Erythroblast (primary cell): ENCODE results near the gene TRIM9.

ENCODE experiments used
- GATA1 ChIP-seq: IDR thresholded peaks from 2 replicates; pipeline ENCODE4 v1.6.1; 2011; ENCODE audit warnings: low read depth, mild to moderate bottlenecking, control low read depth, low read length, moderate library complexity
- POLR2A ChIP-seq: IDR thresholded peaks from 2 replicates; pipeline ENCODE4 v1.6.1; 2011; ENCODE audit warnings: mild to moderate bottlenecking, low read length

DNA sequence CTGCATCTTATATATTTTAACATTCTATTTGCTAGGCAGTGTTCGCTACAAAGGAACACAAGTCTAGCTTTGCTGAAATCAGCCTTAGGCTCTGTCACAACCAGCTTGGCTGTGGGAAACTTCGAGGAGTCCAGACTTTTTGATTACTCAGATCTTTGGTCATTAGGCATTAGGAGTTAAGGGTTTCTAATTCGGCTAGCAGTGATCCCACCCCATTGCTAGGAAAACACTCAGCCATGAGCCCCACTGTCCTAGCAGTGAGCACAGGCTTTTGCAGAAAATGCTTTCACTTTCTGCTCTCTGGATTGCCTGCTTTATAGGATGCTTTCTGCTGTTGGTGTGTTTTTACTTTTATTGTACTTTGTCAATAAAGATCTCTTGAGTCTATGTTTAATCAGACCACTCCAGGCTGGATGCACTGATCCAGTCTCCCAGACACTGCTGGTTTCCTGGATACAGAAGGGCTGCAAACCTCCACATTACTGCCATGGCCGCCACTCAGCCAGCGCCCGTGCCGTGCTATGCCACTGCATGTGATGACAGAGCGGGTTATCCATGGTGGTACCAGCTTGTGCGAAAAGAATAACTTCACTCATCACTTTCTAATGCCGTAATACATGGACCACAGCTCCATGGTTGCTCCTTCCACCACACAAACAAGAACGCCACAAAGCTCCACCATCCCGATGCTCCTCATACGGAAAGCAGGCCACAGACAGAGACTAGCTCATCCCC lies 109.6 kb downstream of the TRIM9 start:
- TF ChIP-seq POLR2A: no peak
- TF ChIP-seq GATA1: no peak
